NCI-H2171 treated with DMSO at 0.1 percent for 48 hours (cell line): Measurements from ENCODE around the gene TMEM169.
"Not testable (repeated sequence)": the region's sequence is repeated elsewhere in the genome, so short reads cannot be mapped to it uniquely, and the experiment has no call there.

ENCODE experiments used
- DNase-seq: peaks from one replicate; lab custom pipeline; 2025; lab: John Stamatoyannopoulos, UW

The TMEM169 gene

GRCh38 chr2:216131175-216131926 lies 49.6 kb downstream of the TMEM169 start:
- no peak for DNase-seq

DNA sequence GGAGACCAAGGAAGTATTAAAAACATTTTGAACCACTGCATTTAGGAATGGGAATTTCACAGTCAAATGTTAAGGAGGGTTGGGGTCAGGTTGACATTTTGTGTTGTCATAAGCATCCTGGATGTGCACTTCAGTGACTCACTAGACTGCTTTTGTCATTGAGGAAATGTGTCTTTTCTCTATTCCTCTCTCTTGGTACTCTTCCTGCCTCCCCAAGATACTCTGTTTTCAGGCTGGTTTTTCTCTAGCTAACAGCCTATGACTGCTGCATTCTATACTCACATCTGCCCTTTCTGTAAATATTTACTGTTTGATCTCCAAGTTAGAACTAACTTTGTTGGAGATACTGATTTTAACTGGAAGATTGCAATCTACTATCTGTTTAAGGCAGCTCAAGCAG lies 50.9 kb downstream of the TMEM169 start:
- DNase-seq = no peak

- DNase-seq = no peak
Observed at GRCh38 chr2:216133397-216133796, 51.7 kb downstream of the TMEM169 start.

GRCh38 chr2:216134958-216135541 lies 53.3 kb downstream of the TMEM169 start:
- no peak for DNase-seq

GRCh38 chr2:216139884-216140283 lies 58.2 kb downstream of the TMEM169 start:
- no peak for DNase-seq

- not testable (repeated sequence) for DNase-seq
Observed at GRCh38 chr2:216141516-216141915, 59.8 kb downstream of the TMEM169 start.

GRCh38 chr2:216142540-216142939 lies 60.8 kb downstream of the TMEM169 start:
- DNase-seq = peak; percentile 42

GRCh38 chr2:216144372-216144771 lies 62.7 kb downstream of the TMEM169 start:
- no peak for DNase-seq

GRCh38 chr2:216144857-216145256 lies 63.1 kb downstream of the TMEM169 start:
- no peak for DNase-seq

- no peak for DNase-seq
Observed at GRCh38 chr2:216146573-216146972, 64.9 kb downstream of the TMEM169 start.

- no peak for DNase-seq
Observed at GRCh38 chr2:216147172-216148131, 65.7 kb downstream of the TMEM169 start.

DNA sequence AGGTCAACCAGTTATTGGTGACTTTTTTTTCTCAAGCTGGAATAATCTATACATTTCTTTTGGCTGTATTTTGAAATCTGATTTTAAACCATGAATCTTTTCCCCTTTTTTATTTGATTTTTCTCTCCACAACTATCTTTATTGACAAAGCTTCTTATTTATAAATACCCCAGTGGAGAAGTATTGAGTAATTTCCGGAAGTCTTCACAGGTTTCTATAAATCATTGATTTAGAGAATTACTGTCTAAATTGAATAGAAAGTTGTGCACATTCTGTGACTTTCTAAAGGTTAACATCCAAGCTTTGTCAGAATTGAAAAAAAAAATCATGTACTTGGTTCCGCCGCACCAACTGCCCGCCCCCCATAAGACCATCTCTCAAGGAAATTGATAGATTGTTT lies 67.3 kb downstream of the TMEM169 start:
- no peak for DNase-seq

DNA sequence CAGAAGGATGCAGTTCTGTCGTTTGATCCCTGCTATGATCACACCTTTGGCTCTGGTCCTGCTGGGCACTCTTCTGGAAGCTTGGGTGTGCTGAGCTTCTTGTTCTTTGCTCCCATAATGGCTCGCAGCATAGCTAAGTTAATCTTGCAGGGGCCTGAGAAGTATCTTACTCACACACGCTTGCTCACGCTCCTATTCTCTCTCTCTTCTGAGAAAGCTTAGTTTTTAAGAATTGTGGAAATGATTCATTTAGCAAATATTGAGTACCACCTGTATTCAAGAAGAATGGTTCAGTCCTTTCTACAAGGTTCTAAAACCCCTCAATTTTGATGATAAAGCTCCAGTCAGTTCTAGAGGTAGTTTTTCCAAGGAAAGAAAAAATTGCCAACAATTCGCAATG lies 68.0 kb downstream of the TMEM169 start:
- no peak for DNase-seq

- no peak for DNase-seq
Observed at GRCh38 chr2:216151313-216152025, 69.8 kb downstream of the TMEM169 start.
